NCI-H1417 (cell line): Measurements from ENCODE around the gene RAB1A.

Experiments used
- DNase-seq, 3 experiments: peaks; one replicate each; lab custom pipeline; 2025; lab: John Stamatoyannopoulos, UW

The RAB1A gene

GRCh38 chr2:65061146-65061909, 68.6 kb downstream of the RAB1A start:
- no peak for DNase-seq

- no peak for DNase-seq
These were observed 70.8 kb downstream of the RAB1A start for GRCh38 chr2:65059071-65059470.

GRCh38 chr2:65057391-65058052, 72.4 kb downstream of the RAB1A start:
- peak; percentile 33 to 75 (median 67) for DNase-seq

- no peak for DNase-seq
These were observed 72.9 kb downstream of the RAB1A start for GRCh38 chr2:65057054-65057375.

- DNase-seq: peak; percentile 99 to 100 (median 99)
These were observed 73.5 kb downstream of the RAB1A start, which contains the start of gene CEP68 for GRCh38 chr2:65056215-65057053. TSS of gene CEP68 (plus strand) at chr2:65056416. CDS start at chr2:65069445, 13,029 bp downstream.

GRCh38 chr2:65055422-65056214, 74.3 kb downstream of the RAB1A start:
- DNase-seq: peak; percentile 93 to 97 (median 96)

GRCh38 chr2:65054749-65055421, 75.0 kb downstream of the RAB1A start:
- no peak for DNase-seq

- no peak for DNase-seq
These were observed 76.7 kb downstream of the RAB1A start for GRCh38 chr2:65053199-65053598.

GRCh38 chr2:65050931-65051330, 79.0 kb downstream of the RAB1A start:
- no peak for DNase-seq

GRCh38 chr2:65049010-65049639, 80.8 kb downstream of the RAB1A start:
- peak; percentile 52 to 83 (median 71) for DNase-seq

- no peak for DNase-seq
These were observed 83.1 kb downstream of the RAB1A start for GRCh38 chr2:65046633-65047407.

GRCh38 chr2:65045651-65046050, 84.3 kb downstream of the RAB1A start:
- DNase-seq: no peak

- no peak for DNase-seq
These were observed 85.7 kb downstream of the RAB1A start for GRCh38 chr2:65044097-65044735.

- DNase-seq: no peak
These were observed 86.9 kb downstream of the RAB1A start for GRCh38 chr2:65043001-65043400.

- DNase-seq: peak; percentile 71 to 94 (median 88)
These were observed 89.3 kb downstream of the RAB1A start for GRCh38 chr2:65040400-65041261.

- no peak for DNase-seq
These were observed 90.3 kb downstream of the RAB1A start for GRCh38 chr2:65039640-65040039.

GRCh38 chr2:65037178-65037577, 92.7 kb downstream of the RAB1A start:
- no peak for DNase-seq
